ENCODE measurements around the gene PRSS35.
"Not testable (repeated sequence)": the region's sequence is repeated elsewhere in the genome, so short reads cannot be mapped to it uniquely, and the experiment has no call there.

PRSS35 gene

DNA sequence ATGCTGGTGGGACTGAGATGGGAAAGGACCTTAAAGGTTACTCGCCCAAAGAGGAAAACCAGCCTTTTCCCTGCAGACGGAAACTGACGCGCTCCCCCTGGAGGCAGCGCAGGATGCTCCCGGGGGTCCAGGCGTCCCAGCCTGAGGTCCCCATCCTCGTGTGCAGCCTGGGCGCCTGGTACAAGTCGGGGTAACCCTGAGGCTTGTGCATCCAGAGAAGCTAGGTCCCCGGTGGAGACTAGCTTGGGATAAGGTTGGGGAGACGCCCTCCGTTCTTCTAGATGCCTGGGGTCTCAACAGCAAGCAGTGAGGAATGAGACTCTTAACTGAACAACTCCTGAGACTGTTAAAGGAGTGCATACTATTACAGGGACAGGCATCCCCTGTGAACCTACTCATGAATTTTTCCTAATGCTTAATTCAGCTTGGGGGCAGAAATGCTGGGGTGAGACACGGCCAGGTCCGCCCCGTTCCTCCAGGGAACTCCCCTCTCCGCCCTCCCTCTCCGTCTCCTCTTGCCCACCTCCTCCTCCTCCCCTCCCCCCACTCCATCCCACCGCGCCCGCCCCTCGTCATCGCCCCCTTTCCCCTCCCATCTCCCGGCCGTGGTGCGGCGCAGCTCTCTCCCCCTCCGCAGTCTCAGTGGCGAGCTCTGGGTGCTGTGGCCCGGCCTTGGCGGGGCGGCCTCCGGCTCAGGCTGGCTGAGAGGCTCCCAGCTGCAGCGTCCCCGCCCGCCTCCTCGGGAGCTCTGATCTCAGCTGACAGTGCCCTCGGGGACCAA lies at the start of gene PRSS35:
Gene PRSS35 (plus strand): TSS at position 634 of the 781 bp plus-strand sequence. CDS start 10,908 bp downstream, outside the sequence.
- peak; percentile 84 for DNase-seq (ENCODE audit: low spot score)

DNA sequence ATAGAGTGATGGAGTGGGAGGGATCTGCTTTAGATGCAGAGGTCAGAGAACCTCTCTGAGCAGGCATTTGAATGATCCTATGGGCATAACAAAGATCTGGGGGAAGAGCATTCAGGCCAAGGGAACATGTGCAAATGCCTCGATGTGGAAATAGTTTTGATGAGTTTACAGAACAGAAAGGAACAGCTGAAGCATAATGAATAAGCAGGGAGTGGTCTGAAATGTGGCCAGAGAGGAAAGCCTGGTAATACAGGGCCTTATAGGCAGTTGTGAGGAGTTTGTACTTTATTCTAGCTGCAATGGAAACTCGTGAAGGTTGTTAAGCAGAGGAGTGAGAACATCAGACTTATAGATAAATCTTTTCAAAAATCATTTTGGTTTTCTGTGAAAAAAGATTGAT lies 48.4 kb upstream of the PRSS35 start:
- no peak for DNase-seq (ENCODE audit: low spot score)

GRCh38 chr6:83464381-83465140 lies 47.8 kb upstream of the PRSS35 start:
- peak; percentile 27 for DNase-seq (ENCODE audit: low spot score)

GRCh38 chr6:83466328-83466727 lies 46.0 kb upstream of the PRSS35 start:
- DNase-seq (ENCODE audit: low spot score) = no peak

- DNase-seq (ENCODE audit: low spot score) = no peak
These were observed 44.7 kb upstream of the PRSS35 start for GRCh38 chr6:83467620-83468036.

DNA sequence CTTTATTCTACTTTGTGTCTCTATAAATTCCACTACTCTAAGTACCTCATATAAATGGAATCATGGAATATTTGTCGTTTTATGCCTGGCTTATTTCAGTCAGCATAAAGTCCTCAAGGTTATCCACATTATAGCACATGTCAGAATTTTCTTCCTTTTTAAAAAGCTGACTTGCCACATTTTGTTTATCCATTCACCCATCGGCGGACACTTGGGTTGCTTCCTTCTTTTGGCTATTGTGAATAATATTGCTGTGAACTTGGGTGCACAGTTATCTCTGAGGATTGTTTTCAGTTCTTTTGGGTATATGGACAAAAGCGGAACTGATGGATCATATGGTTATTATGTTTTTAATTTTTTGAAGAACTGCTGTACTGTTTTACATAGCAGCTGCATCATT lies 42.3 kb upstream of the PRSS35 start:
- no peak for DNase-seq (ENCODE audit: low spot score)

DNA sequence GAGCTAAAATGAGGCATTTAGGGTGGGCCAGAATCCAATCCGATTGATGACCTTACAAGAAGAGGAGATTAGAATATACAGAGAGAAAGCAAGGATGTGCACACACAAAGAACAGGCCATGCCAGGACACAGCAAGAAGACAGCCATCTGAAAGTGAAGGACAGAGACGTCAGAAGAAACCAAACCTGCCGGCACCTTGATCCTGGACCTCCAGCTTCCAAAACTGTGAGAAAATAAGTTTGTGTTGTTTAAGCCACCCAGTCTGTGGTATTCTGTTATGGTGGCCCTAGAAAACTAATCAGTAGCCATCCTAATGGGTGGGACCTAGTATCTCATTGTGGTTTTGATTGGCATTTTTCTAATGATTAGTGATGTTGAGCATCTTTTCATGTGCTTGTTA lies 41.7 kb upstream of the PRSS35 start:
- DNase-seq (ENCODE audit: low spot score) = no peak

- no peak for DNase-seq (ENCODE audit: low spot score)
These were observed 39.6 kb upstream of the PRSS35 start for GRCh38 chr6:83472767-83473166.

DNA sequence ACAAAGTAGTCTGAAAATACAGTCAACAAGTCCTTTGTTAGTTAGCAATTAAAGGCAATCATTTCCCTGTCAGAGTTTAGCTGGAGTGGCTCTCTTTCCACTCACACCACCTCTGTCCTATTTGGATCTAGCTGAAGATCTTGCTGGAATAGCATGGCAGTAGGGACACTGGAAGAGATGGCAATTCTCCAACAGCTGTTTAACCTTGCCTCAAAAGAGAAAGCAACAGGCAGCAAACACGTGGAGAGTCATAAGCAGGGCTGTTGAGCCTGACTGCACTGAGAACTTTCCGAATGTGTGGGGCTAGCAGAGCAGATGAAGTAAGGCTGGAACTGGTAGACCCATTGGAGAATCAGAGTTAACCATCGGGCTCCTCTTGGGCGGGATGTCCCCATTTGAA lies 38.0 kb upstream of the PRSS35 start:
- DNase-seq (ENCODE audit: low spot score) = no peak

- DNase-seq (ENCODE audit: low spot score) = no peak
These were observed 35.4 kb upstream of the PRSS35 start for GRCh38 chr6:83476971-83477370.

GRCh38 chr6:83479389-83479788 lies 32.9 kb upstream of the PRSS35 start:
- no peak for DNase-seq (ENCODE audit: low spot score)

DNA sequence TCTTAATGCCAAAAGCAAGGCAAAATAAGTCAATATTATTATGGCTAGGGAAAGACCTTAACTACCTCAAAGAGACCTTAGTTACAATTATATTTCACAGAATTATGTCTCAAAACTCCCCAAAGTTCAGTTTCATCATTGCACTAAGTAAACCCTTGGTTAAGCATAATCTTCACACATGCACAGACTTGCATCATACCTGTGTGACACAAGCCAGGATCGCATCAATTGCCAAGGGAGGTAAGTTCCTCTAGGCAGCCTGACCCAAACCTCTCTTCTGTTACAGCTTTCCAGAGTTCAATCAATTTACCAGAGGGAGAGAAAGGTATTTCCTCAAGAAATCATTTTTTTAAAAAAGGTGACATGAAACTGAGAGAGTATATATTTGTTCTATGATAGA lies 31.9 kb upstream of the PRSS35 start:
- DNase-seq (ENCODE audit: low spot score) = no peak

DNA sequence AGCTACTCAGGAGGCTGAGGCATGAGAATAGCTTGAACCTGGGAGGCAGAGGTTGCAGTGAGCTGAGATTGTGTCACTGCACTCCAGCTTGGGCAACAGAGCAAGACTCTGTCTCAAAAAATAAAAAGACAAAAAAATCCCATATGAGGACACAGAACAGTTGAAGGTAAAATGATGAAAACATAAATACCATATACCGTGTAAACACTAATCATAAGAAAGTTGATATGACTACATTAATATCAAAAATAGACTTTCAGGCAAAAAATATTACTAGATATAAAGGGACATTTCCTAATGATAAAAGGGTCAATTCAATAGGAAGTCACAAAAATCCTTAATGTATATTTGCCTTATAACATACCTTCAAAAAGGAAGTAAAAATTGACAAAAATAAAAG lies 30.4 kb upstream of the PRSS35 start:
- DNase-seq (ENCODE audit: low spot score) = not testable (repeated sequence)

- DNase-seq (ENCODE audit: low spot score) = no peak
These were observed 23.9 kb upstream of the PRSS35 start for GRCh38 chr6:83488448-83488847.

DNA sequence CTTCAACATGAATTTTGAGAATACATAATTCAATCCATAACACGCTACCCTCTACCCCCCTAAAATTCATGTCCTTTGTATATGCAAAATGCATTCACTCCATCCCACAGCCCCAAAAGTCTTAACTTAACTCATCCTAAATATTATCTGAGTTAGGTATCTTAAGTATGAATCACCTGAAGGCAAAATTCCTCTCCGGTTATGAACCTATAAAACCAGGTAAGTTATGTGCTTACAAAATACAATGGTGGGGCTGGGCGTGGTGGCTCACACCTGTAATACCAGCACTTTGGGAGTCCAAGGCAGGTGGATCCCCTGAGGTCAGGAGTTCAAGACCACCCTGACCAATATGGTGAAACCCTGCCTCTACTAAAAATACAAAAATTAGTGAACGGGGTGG lies 23.5 kb upstream of the PRSS35 start:
- DNase-seq (ENCODE audit: low spot score) = no peak

- no peak for DNase-seq (ENCODE audit: low spot score)
These were observed 22.0 kb upstream of the PRSS35 start for GRCh38 chr6:83490217-83490807.

DNA sequence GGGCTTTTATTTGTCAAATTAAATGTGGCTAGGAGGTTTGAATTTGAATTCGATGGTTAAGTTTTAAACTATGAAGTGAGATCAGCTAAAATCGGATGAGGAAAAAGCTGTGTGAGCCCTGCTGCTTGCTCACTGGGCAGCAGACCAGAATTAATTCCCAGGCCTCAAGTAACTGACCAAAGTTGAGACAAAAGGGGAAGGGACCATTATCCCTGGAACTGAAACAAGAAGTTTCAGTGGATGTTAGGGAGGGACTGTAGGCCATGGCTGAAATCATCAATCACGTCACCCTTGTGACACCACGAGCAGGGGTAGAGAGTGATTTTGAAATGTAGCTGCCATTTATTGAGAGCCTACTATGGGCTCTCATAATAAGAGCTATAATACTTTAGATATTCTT lies 7.0 kb upstream of the PRSS35 start:
- DNase-seq (ENCODE audit: low spot score) = no peak

- DNase-seq (ENCODE audit: low spot score) = no peak
These were observed 2.9 kb upstream of the PRSS35 start for GRCh38 chr6:83509441-83509840.

DNA sequence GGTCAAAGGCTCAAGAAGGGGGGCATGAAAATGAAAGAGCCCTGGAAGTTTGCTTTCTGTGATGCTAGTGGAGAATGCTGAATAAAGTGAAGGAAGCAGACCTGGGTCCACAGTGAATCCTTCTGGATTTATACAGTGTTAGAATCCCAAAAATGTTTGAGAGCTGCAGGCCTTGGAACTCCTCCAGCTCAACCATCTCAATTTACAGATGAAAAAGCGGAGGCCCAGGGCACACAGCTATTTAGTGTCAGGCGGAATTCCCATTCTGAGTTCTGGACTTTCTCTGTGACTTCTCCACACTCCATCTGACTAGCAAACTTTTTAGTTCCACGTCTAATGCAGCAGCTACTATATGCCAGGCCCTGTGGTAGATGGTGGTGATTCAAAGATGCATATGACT lies 1.5 kb upstream of the PRSS35 start:
- no peak for DNase-seq (ENCODE audit: low spot score)

DNA sequence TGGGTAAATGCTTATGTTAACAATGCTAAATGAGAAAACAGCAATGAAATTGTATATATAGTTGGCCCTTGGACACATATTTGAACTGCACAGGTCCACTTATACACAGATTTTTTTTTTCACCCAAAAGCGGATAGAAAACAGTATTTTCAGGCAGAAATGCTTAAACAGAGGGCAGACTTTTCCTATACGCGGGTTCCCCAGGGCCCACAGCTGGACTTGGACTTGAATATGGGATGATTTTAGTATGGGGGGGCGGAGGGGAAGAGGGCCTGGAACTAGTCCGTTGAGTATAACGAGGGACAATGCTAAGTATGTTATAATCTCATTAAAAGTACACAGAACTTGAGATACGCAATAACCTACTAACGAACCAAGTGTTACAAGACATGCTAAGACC lies 1.1 kb upstream of the PRSS35 start:
- DNase-seq (ENCODE audit: low spot score) = no peak

- DNase-seq (ENCODE audit: low spot score) = no peak
These were observed 2.1 kb downstream of the PRSS35 start for GRCh38 chr6:83514466-83514865.

GRCh38 chr6:83514866-83515466 lies 2.6 kb downstream of the PRSS35 start:
- DNase-seq (ENCODE audit: low spot score) = peak; percentile 39

DNA sequence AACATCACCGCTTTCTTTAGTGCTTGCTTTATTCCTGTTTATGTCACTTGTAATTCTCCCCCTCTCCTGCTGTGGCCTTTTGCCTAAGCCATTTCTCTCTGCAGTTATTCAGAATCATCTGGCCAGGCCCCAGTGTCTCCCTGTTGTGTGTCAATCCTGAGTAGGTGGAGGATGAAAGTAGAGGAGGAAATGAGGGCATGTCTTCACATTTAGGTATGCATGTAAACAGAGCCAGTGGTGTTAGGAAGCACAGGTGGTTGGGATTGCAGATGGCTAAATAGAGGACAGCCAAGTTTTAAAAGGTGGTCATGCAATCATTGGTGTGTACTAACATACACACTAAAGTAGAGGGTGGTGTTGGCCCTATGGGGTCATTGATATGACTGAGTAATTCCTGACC lies 5.2 kb downstream of the PRSS35 start:
- DNase-seq (ENCODE audit: low spot score) = no peak

All from HuH-7 (cell line).